D721Med (cell line): Measurements from ENCODE around the gene VWF.

Experiments used
- DNase-seq: peaks from one replicate; pipeline ENCODE4 v3.0.0; 2011; ENCODE audit warnings: low spot score; ENCODE audit not compliant: insufficient read length
- FAIRE-seq: peaks from 2 replicates; lab custom pipeline; 2011; peaks lifted over from hg19 to GRCh38; lab: Jason Lieb, UNC
- TF ChIP-seq, protein P1 (sequence below): IDR thresholded peaks from 2 replicates; pipeline ENCODE4 v1.5.1; 2012; ENCODE audit warnings: mild to moderate bottlenecking, control low read depth; ENCODE audit not compliant: insufficient read depth; ENCODE audit errors: missing control alignments

The VWF gene

GRCh38 chr12:5947006-5947405, 177.5 kb downstream of the VWF start:
- TF ChIP-seq, protein P1, sequence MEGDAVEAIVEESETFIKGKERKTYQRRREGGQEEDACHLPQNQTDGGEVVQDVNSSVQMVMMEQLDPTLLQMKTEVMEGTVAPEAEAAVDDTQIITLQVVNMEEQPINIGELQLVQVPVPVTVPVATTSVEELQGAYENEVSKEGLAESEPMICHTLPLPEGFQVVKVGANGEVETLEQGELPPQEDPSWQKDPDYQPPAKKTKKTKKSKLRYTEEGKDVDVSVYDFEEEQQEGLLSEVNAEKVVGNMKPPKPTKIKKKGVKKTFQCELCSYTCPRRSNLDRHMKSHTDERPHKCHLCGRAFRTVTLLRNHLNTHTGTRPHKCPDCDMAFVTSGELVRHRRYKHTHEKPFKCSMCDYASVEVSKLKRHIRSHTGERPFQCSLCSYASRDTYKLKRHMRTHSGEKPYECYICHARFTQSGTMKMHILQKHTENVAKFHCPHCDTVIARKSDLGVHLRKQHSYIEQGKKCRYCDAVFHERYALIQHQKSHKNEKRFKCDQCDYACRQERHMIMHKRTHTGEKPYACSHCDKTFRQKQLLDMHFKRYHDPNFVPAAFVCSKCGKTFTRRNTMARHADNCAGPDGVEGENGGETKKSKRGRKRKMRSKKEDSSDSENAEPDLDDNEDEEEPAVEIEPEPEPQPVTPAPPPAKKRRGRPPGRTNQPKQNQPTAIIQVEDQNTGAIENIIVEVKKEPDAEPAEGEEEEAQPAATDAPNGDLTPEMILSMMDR = no peak
- no peak for FAIRE-seq
- DNase-seq = no peak

DNA sequence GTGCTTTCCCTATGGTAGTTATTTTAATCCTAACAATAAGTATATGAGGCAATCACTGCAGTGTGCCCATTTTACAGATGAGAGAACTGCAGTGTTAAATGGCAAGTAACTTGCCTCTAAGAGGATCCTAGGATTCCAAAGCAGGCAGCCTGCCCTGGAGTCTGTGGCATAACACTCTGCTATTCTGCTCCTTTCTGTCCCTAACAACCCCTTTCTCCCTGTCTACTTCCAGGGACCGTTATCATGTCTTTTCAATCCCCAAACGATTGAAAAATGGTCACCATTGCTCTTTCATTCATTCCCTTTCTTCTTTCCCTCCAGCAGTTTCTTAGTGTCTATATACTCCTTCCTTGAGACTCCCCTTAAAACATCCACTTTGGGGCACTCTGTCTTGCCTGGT, 178.1 kb downstream of the VWF start:
- FAIRE-seq (no peak), DNase-seq (no peak)
- TF ChIP-seq, protein P1 = no peak

GRCh38 chr12:5945071-5946008, 179.1 kb downstream of the VWF start, which contains the start of gene ANO2:
Gene ANO2, minus strand, starts transcription at chr12:5945259. Its CDS starts 42 bp downstream, at chr12:5945217.
- TF ChIP-seq, protein P1 = no peak
- FAIRE-seq (no peak), DNase-seq (peak; percentile 46)

GRCh38 chr12:5944688-5945070, 179.8 kb downstream of the VWF start:
- TF ChIP-seq, protein P1 = no peak
- DNase-seq (no peak), FAIRE-seq (no peak)

- DNase-seq = no peak
- TF ChIP-seq, protein P1 = no peak
- no peak for FAIRE-seq
Observed at GRCh38 chr12:5944053-5944452, 180.4 kb downstream of the VWF start.

GRCh38 chr12:5941907-5942306, 182.6 kb downstream of the VWF start:
- TF ChIP-seq, protein P1 = no peak
- DNase-seq (no peak), FAIRE-seq (no peak)
